GM12878 (cell line): ENCODE data around the gene SSC4D. TPM values are rescaled to one million over a fixed set of nuclear protein-coding genes. Genes with fewer than 3 reads are reported as not detected.
"Not testable (repeated sequence)": the region's sequence is repeated elsewhere in the genome, so short reads cannot be mapped to it uniquely, and the experiment has no call there.

Experiments
- ATAC-seq: fragments of 200-7000 bp; cut with Tn5 transposase; 3 replicates; pipeline ENCODE4 v1.9.1; 2020; ENCODE audit warnings: mild to moderate bottlenecking, moderate library complexity
- BruUV-seq: library from RNA; stranded (reverse); fragments of 400-500 nt; replicated peaks from 2 replicates; lab custom pipeline; 2021; lab: Mats Ljungman, UMichigan
- CTCF ChIA-PET: fragments of 300-600 bp; sonication (Branson Sonifier 250); formaldehyde crosslinking; extraction: SDS; loops from one replicate; lab custom pipeline; 2021; ENCODE audit warnings: inconsistent platforms; lab: Yijun Ruan, JAX
- POLR2A ChIA-PET: fragments of 350-600 bp; formaldehyde crosslinking; extraction: SDS; loops from one replicate; lab custom pipeline; 2021; ENCODE audit warnings: inconsistent platforms; lab: Charles Lee
- RAD21 ChIA-PET: fragments of 300-600 bp; sonication (Branson Sonifier 250); formaldehyde crosslinking; loops from one replicate; lab custom pipeline; 2023; ENCODE audit warnings: antibody characterized with exemption; ENCODE audit not compliant: unreplicated experiment; lab: Charles Lee
- SMC1A ChIA-PET: fragments of 300-600 bp; sonication (Branson Sonifier 250); formaldehyde crosslinking; loops from one replicate; lab custom pipeline; 2023; ENCODE audit not compliant: unreplicated experiment, uncharacterized antibody; lab: Charles Lee
- DNase-seq: peaks from one replicate; pipeline ENCODE4 v3.0.0-alpha.2; 2011; ENCODE audit warnings: low read depth, low spot score
- FAIRE-seq: peaks from 3 replicates; lab custom pipeline; 2011; peaks lifted over from hg19 to GRCh38; lab: Jason Lieb, UNC
- H2AFZ ChIP-seq: 2 replicates; pipeline ENCODE4 v1.6.0; 2011; ENCODE audit warnings: low read depth, low read length, control low read depth; ENCODE audit not compliant: control insufficient read depth
- H3K27ac ChIP-seq: 2 replicates; pipeline ENCODE4 v1.5.1; 2011; ENCODE audit warnings: control low read depth; ENCODE audit not compliant: control insufficient read depth, insufficient read depth
- H3K27me3 ChIP-seq, 2 experiments: replicated peaks in 1 of 2; 2 replicates each; pipeline versions ENCODE4 v1.6.0 to v1.6.1; 2011; ENCODE audit warnings: low read length in 1 of 2; ENCODE audit not compliant: control insufficient read depth in 2 of 2, insufficient read depth in 2 of 2
- H3K36me3 ChIP-seq, 2 experiments: 2 replicates each; pipeline ENCODE4 v1.5.1; 2011; ENCODE audit warnings: low read length in 1 of 2; ENCODE audit not compliant: control insufficient read depth in 2 of 2, insufficient read depth in 2 of 2
- H3K4me1 ChIP-seq: 2 replicates; pipeline ENCODE4 v1.6.1; 2011; ENCODE audit warnings: mild to moderate bottlenecking, low read length, moderate library complexity, mixed read lengths; ENCODE audit not compliant: control insufficient read depth, insufficient read depth
- H3K4me2 ChIP-seq: 2 replicates; pipeline ENCODE4 v1.6.0; 2011; ENCODE audit warnings: control low read depth; ENCODE audit not compliant: control insufficient read depth, insufficient read depth
- H3K4me3 ChIP-seq: fragments of 200-600 bp; sonication (generic); 2 replicates; pipeline ENCODE4 v1.5.1; 2016
- H3K79me2 ChIP-seq: 2 replicates; pipeline ENCODE4 v1.6.0; 2011; ENCODE audit warnings: low read length; ENCODE audit not compliant: control insufficient read depth, insufficient read depth
- H3K9ac ChIP-seq: 2 replicates; pipeline ENCODE4 v1.8.0; 2011; ENCODE audit warnings: low read length, control low read depth, mixed read lengths; ENCODE audit not compliant: control insufficient read depth, insufficient read depth
- H3K9me3 ChIP-seq: replicated peaks from 3 replicates; pipeline ENCODE4 v1.5.1; 2011; ENCODE audit warnings: mild to moderate bottlenecking, low read length; ENCODE audit not compliant: control insufficient read depth, insufficient read depth
- H4K20me1 ChIP-seq: 2 replicates; pipeline ENCODE4 v1.6.0; 2011; ENCODE audit not compliant: control insufficient read depth, insufficient read depth
- CTCF ChIP-seq, 3 experiments: IDR thresholded peaks in 2 of 3; conservative IDR thresholded peaks in 1 of 3; 2 replicates each; pipeline ENCODE4 v1.5.1; 2011; ENCODE audit warnings: low read depth in 3 of 3, low read length in 3 of 3, mild to moderate bottlenecking in 3 of 3, control low read depth in 2 of 3, moderate library complexity in 2 of 3, inconsistent platforms in 1 of 3, mixed read lengths in 1 of 3; ENCODE audit not compliant: control insufficient read depth in 2 of 3, insufficient read depth in 1 of 3; ENCODE audit errors: extremely low read depth in 1 of 3
- EED ChIP-seq: sonication (generic); IDR thresholded peaks from 2 replicates; pipeline ENCODE4 v1.6.1; 2016; ENCODE audit warnings: antibody characterized with exemption, low read depth
- PML ChIP-seq: IDR thresholded peaks from 2 replicates; pipeline ENCODE4 v1.6.1; 2012; ENCODE audit warnings: low read length, inconsistent platforms
- POLR2AphosphoS5 ChIP-seq: IDR thresholded peaks from 2 replicates; pipeline ENCODE4 v1.6.1; 2011; ENCODE audit warnings: mild to moderate bottlenecking, low read length, inconsistent platforms
- SMARCA5 ChIP-seq: fragments of 450-650 bp; IDR thresholded peaks from 2 replicates; pipeline ENCODE4 v1.6.1; 2017; ENCODE audit warnings: mild to moderate bottlenecking
- SPI1 ChIP-seq: IDR thresholded peaks from 2 replicates; pipeline ENCODE4 v1.6.1; 2011; ENCODE audit warnings: low read depth, mild to moderate bottlenecking, low read length, moderate library complexity, borderline replicate concordance; ENCODE audit not compliant: insufficient read depth
- TCF12 ChIP-seq: IDR thresholded peaks from 2 replicates; pipeline ENCODE4 v1.6.1; 2011; ENCODE audit warnings: low read depth, mild to moderate bottlenecking, low read length
- TCF3 ChIP-seq: IDR thresholded peaks from 2 replicates; pipeline ENCODE4 v1.6.1; 2012; ENCODE audit warnings: low read depth, mild to moderate bottlenecking, low read length, borderline replicate concordance; ENCODE audit not compliant: insufficient read depth
- ZNF384 ChIP-seq: IDR thresholded peaks from 2 replicates; pipeline ENCODE4 v1.6.1; 2012; ENCODE audit warnings: low read depth, mild to moderate bottlenecking, low read length, improper control_type of control experiment, borderline replicate concordance
- WGBS: methylation state at CpG from one replicate; pipeline ENCODE4 v1.1.6; 2016; ENCODE audit warnings: low lambda C conversion rate; ENCODE audit not compliant: insufficient replicate concordance, insufficient coverage; ENCODE audit errors: missing lambda C conversion rate; 5-methylcytosine and 5-hydroxymethylcytosine counted together
- in situ Hi-C: fragments of 300-500 bp; cut with MboI; formaldehyde crosslinking; loops from 9 replicates; pipeline ENCODE4 v1.14.3; 2018; ENCODE audit warnings: mixed read lengths
- intact Hi-C: fragments of 100-400 bp; cut with micrococcal nuclease; formaldehyde crosslinking; loops from one replicate; pipeline ENCODE4 v1.14.2; 2022; ENCODE audit not compliant: unreplicated experiment
- polyA plus RNA-seq, 11 experiments: library from polyadenylated mRNA; depleted of rRNA in 4 of 11; unstranded in 6 of 11; stranded (reverse) in 5 of 11; fragments of >200 nt; fragmentation: Nextera tagmentation in 4 of 11; fragmentation: Illumina TruSeq in 1 of 11; extraction: Ambion mirVana in 4 of 11; extraction: Trizol in 1 of 11; gene quantifications; 1 replicate in 1 of 11; 2 replicates in 10 of 11; pipeline versions ENCODE4 v1.2.1 to v1.2.3, GENCODE V29; 2011 to 2016; ENCODE audit warnings: inconsistent platforms in 2 of 11, missing spikeins in 2 of 11, low read depth in 1 of 11
- total RNA-seq, 4 experiments: library from RNA; depleted of rRNA in 3 of 4; stranded (reverse); fragments of >200 nt in 3 of 4; fragmentation: Illumina TruSeq in 1 of 4; extraction: Trizol in 1 of 4; gene quantifications; 2 replicates each; pipeline versions ENCODE4 v1.2.1 to v1.2.3, GENCODE V29; 2013 to 2021

SSC4D gene
- total and polyA plus RNA-seq, 10 of the 15 experiments (the other 5 are each of a cell fraction or from before 2014, with no cell fraction given) = 0.08 to 0.79 (median 0.25) TPM; not detected in 1

GRCh38 chr7:76364198-76364584 is 45.3 kb downstream of the SSC4D start:
- H3K79me2 ChIP-seq = no peaks in the 10 kb centered on the region
- FAIRE-seq (no peak), ATAC-seq (no peak), DNase-seq (no peak)
- H2AFZ ChIP-seq = peak overlapping the region; percentile 92
- H3K9me3 ChIP-seq = no peaks in the 10 kb centered on the region; the same call in 2 of the 3 replicates
- H3K4me3 ChIP-seq = no peak overlapping the region
- in situ Hi-C loops (no loop called here), intact Hi-C loops (no loop called here)
- no peaks in the 10 kb centered on the region; a peak in 1 of 4 replicates for H3K27me3 ChIP-seq
- H3K9ac ChIP-seq = peak overlapping the region; percentile 29
- RAD21 ChIA-PET = interaction anchor here (0.7 to 1.6 kb wide), 3 partner anchors 13 to 1179 kb away, joined by 4 to 5 read pairs (median 5); no protein-coding TSS in a partner anchor
- SMC1A ChIA-PET = interaction anchor here (1.2 kb wide), 1 partner anchor 17 kb away, joined by 3 read pairs; no protein-coding TSS in a partner anchor
- H3K27ac ChIP-seq = no peak overlapping the region
- TF ChIP-seq TCF12 (no peak), EED (peak; percentile 33; the same call in 1 of the 2 replicates), CTCF (IDR thresholded peaks at IDR 0.05 in 2 of 3, conservative IDR thresholded peaks at IDR 0.05 in 1 of 3; ENCODE audit: control insufficient read depth in 2 of 3, extremely low read depth in 1 of 3, insufficient read depth in 1 of 3, low read depth in 3 of 3, low read length in 3 of 3) (no peak), SPI1 (peak; percentile 30; the same call in 1 of the 2 replicates), PML (no peak), ZNF384 (no peak), SMARCA5 (no peak), POLR2AphosphoS5 (no peak), TCF3 (no peak)
- no peaks in the 10 kb centered on the region for H3K36me3 ChIP-seq
- no peaks in the 10 kb centered on the region for H4K20me1 ChIP-seq
- no TSS peak for BruUV-seq
- CTCF ChIA-PET = interaction anchor here (0.7 to 2.2 kb wide), 5 partner anchors 45 to 101 kb away, joined by 3 to 8 read pairs (median 3); no protein-coding TSS in a partner anchor
- H3K4me1 ChIP-seq = peaks cover 15% of the 10 kb centered on the region
- WGBS = 11% methylated on average over 4 of the region's 4 CpGs
- H3K4me2 ChIP-seq = peak overlapping the region; percentile 66
- POLR2A ChIA-PET = interaction anchor here (0.5 to 1.5 kb wide), 10 partner anchors 8 to 636 kb away, joined by 3 to 12 read pairs (median 4); partner anchors contain the start of genes MDH2 and STYXL1

- WGBS = 36% methylated on average over 3 of the region's 3 CpGs
- POLR2A ChIA-PET = interaction anchor here (0.5 kb wide), 1 partner anchor 14 kb away, joined by 3 read pairs; no protein-coding TSS in a partner anchor
- H3K4me2 ChIP-seq = peak overlapping the region; percentile 66; the same call in 1 of the 2 replicates
Observed at GRCh38 chr7:76363754-76364153, 45.7 kb downstream of the SSC4D start.

More at GRCh38 chr7:76363754-76364153, 45.7 kb downstream of the SSC4D start:
- intact Hi-C loops, SMC1A ChIA-PET, H3K4me3 ChIP-seq, H3K79me2 ChIP-seq, H3K36me3 ChIP-seq, H3K9ac ChIP-seq, H3K27ac ChIP-seq, BruUV-seq, ATAC-seq, H4K20me1 ChIP-seq, in situ Hi-C loops, FAIRE-seq, H3K27me3 ChIP-seq, H3K9me3 ChIP-seq, DNase-seq: not testable (repeated sequence)
- CTCF ChIA-PET = interaction anchor here (1.7 to 2.2 kb wide), 2 partner anchors 45 to 50 kb away, joined by 6 to 8 read pairs; no protein-coding TSS in a partner anchor
- Histone ChIP-seq H3K4me1 (peaks cover 15% of the 10 kb centered on the region), H2AFZ (peak overlapping the region; percentile 92)
- RAD21 ChIA-PET = interaction anchor here (1.6 kb wide), 1 partner anchor 14 kb away, joined by 5 read pairs; no protein-coding TSS in a partner anchor
